GM18909 (cell line): ENCODE measurements around the gene POC1B.

Experiments
- ATAC-seq: cut with Tn5 transposase; IDR thresholded peaks from one replicate; pipeline ENCODE4 v1.9.1; 2021; ENCODE audit warnings: mild to moderate bottlenecking; ENCODE audit not compliant: unreplicated experiment, poor library complexity

Gene POC1B

GRCh38 chr12:89501793-89502192 lies 24.1 kb downstream of the POC1B start:
- ATAC-seq: no peak

DNA sequence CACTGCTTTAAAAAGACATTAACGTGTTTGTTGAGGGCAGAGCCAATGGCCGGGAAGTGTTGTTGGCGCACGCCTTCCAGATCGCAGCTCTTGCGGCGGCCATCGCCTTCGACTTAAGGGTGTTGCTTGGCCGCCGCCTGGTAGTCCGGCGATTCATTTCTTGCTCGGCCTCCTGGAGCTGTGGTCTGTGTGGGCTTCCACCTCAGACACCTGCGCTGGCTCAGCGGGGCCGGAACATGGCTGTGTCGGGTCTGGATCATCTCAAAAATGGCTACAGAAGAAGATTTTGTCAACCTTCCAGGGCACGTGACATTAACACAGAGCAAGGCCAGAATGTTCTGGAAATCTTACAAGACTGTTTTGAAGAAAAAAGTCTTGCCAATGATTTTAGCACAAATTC lies 26.0 kb downstream of the POC1B start:
- no peak for ATAC-seq

GRCh38 chr12:89497467-89497866 lies 28.4 kb downstream of the POC1B start:
- ATAC-seq: no peak

DNA sequence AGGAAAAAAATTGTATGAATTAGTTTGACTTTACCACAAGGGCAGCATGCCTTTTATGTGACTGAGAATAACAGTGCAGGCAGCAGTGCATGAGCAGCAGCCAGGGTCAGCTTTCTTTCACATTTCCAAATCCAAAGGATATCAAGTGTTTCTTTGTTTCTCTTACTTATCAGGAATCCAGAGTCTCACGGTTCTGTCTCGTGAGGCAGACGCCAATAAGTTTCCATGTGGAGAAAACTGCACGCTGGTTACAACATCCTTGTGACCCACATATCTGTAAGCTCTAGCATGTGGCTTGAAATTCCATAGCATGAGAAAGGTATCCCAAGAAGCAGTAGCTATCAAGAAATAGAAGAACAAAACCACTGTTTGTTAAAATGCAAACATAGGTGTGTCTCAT lies 28.8 kb downstream of the POC1B start:
- no peak for ATAC-seq

DNA sequence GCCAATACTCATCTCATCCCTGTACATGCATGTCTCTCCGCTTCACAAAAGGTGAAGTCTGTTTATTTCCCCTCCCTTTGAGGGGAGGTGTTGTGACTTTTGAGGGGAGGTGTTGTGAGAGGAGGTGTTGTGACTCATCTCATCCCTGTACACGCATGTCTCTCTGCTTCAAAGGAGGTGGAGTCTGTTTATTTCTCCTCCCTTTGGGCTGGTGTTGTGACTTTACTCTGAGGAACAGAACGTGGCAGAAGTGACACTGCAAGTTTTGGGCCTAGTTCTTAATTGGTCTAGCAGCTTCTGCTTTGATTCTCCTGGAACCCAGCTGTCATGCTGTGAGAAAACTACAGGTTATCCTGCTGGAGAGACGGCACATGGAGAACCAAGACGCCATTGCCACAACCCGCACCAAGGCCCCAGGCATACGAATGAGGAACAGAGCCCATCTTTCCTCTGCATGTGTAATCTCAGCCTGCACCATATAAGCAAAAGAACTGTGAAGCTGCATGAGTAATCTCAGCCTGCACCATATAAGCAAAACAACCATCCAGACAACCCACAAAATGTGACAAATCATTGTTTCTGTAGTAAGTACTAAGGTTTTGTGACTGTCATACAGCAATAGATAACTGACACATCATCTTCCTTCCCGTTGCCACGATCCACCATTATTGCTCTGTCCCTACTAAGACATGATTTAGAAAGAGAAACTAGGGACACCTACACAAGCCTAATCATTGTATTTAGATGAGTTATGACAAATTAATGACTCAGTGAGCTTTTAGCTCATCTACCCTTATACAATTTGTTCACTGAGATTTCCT lies 31.2 kb downstream of the POC1B start:
- peak; percentile 49 for ATAC-seq

GRCh38 chr12:89493670-89494302 lies 32.1 kb downstream of the POC1B start:
- ATAC-seq: no peak

DNA sequence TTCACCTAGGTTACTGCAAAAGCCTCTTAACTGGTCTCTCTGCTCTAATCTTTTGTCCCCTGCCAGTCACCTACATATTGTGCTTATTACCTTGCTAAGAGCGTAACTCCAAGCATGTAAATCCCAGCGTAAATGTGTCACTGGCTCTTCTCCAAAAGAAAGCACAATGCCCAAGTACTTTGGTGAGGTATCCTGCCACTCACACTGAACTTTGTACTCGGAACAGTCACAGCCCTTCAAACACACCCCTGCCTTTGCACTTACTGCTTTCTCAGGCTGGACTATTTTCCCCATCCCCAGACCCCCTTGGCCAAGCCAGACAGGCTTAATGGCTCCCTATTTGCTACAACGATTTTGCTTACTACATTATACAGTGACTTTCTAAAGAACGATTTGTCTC lies 33.0 kb downstream of the POC1B start:
- no peak for ATAC-seq

GRCh38 chr12:89490922-89491321 lies 34.9 kb downstream of the POC1B start:
- ATAC-seq: no peak

GRCh38 chr12:89486264-89486663 lies 39.6 kb downstream of the POC1B start:
- no peak for ATAC-seq

GRCh38 chr12:89484470-89484869 lies 41.4 kb downstream of the POC1B start:
- no peak for ATAC-seq

DNA sequence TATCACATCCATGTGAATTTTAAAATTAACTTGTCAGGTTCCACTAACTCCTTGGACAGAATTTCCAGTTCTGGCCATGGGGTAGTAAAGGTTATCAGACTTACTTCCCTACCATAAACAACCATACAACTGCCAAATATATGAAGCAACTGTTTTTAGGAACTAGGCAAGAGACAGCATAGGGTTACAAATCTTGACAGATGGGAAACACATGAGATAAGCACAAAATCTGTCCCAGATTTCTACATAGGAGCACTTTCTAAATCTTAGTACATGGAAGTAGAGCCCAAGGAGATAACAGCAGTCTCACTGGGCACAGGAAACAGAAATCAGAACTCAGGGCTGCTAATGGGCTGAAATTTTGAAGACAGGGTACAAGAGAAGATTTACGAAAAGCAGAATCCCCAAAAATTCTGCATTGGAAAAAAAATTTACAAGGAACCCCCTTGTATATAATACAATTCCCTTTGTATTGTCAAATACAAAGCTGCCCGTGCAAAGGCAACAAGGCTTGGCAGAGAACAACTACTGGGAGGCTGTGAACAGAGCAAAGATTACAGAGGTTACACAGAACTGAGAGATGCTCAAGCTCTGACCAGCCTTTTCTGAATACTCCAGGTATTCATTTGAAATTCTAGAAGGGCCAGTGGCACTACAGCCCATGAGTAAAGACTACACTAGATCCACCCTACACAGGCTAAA lies 44.5 kb downstream of the POC1B start:
- ATAC-seq: no peak

DNA sequence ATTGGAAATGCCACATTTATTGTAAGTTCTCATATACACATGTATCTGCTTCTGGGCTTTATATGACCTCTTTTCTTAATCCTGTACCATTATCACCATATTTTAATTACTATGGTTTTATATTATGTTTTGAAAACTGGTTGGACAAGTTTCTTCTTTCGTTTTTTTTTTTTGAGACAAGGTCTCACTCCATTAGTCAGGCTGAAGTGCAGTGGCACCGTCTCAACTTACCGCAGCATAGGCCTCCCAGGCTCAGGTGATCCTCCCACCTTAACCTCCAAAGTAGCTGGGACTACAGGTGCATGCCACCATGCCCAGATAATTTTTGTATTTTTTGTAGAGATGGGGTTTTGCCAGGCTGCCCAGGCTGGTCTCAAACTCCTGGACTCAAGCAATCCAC lies 45.9 kb downstream of the POC1B start:
- ATAC-seq: no peak

- ATAC-seq: no peak
Observed at GRCh38 chr12:89477633-89478279, 48.1 kb downstream of the POC1B start.

GRCh38 chr12:89476904-89477595 lies 48.8 kb downstream of the POC1B start:
- no peak for ATAC-seq

DNA sequence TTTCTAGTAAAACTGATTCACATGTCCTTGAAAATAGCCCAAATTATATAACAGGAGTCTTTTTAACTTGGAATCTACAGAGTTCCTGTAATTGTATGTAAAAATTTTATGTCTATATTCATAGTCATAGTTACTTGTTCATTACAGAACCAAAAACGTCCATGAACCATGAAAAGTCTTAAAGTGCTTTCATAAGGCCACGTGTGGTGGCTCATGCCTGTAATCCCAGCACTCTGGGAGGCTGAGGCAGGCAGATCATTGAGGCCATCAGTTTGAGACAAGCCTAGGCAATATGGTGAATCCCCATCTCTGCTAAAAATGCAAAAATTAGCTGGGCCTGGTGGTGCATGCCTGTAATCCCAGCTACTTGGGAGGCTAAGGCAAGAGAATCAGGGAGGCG lies 49.6 kb downstream of the POC1B start:
- ATAC-seq: no peak

GRCh38 chr12:89475203-89475990 lies 50.5 kb downstream of the POC1B start:
- peak; percentile 48 for ATAC-seq

DNA sequence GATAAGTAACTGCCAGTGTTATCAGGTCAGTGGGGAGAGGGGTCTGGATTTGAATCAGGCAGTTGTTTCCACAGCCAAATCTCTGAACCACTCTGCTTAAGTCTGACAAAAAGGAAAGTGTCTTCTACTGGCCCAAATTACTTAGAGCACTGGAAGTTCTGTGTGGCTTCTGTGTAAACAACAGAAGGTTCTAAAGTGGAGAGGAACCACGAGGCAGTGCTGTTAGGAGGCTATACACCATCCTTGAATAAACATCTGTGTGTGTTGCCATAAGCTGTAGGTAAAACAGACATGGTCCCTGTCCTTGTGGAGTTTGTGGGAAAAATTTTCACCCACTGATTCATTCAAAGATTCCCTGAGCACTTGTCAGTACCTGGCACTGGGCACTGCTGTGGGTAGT lies 51.2 kb downstream of the POC1B start:
- ATAC-seq: no peak

GRCh38 chr12:89472508-89472907 lies 53.3 kb downstream of the POC1B start:
- ATAC-seq: no peak

DNA sequence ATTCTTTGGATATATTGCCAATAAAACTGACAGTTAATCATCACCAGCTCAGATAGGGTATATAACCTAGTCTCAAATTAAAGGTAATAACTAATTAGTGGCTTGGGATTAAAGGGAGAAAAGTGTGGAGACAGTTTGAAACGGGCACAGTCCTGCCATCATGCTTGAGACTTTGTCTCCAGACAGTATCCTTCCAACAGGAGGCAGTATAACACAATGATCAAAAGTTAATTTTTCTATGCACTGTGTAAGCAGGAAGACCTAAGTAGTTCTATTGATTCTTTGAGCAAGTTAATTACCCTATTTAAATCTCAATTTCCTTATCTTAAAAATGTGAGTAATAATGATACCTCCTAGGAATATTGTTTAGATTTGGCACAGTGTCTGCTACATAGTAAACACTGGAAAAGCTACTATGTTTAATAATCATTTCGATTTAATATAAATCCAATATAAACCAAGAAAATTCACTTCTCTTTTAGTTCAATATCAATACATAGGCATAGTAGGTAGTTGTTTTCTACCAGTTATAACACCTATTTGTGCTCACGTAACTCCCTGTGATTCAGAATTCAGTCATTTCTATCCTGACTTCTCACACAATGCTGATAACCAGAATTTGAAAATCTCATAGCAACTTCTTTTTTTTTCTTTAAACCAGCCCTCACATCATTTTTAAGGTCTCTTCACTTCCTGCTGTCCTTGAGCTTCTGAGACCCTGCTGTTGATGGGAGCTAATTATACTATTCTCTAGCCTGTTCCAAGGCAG lies 54.9 kb downstream of the POC1B start:
- peak; percentile 52 for ATAC-seq
